NCI-H2107 treated with DMSO at 0.1 percent for 48 hours (cell line): ENCODE data around the gene MEIS2.

Source experiments
- DNase-seq: peaks from one replicate; lab custom pipeline; 2025; ENCODE audit not compliant: unreplicated experiment; lab: John Stamatoyannopoulos, UW

MEIS2 gene

GRCh38 chr15:36940219-36940618, 160.1 kb downstream of the MEIS2 start:
- no peak for DNase-seq

GRCh38 chr15:36938764-36939163, 161.6 kb downstream of the MEIS2 start:
- DNase-seq: no peak

- DNase-seq: no peak
Observed at GRCh38 chr15:36938131-36938530, 162.2 kb downstream of the MEIS2 start.

GRCh38 chr15:36936613-36937012, 163.7 kb downstream of the MEIS2 start:
- no peak for DNase-seq

- DNase-seq: no peak
Observed at GRCh38 chr15:36933255-36933990, 166.9 kb downstream of the MEIS2 start.

GRCh38 chr15:36932070-36932469, 168.3 kb downstream of the MEIS2 start:
- DNase-seq: no peak

GRCh38 chr15:36931434-36931833, 168.9 kb downstream of the MEIS2 start:
- no peak for DNase-seq

GRCh38 chr15:36926427-36926825, 173.9 kb downstream of the MEIS2 start:
- no peak for DNase-seq

- no peak for DNase-seq
Observed at GRCh38 chr15:36925653-36926426, 174.5 kb downstream of the MEIS2 start.

- no peak for DNase-seq
Observed at GRCh38 chr15:36925049-36925448, 175.3 kb downstream of the MEIS2 start.

- DNase-seq: no peak
Observed at GRCh38 chr15:36924034-36924433, 176.3 kb downstream of the MEIS2 start.

- no peak for DNase-seq
Observed at GRCh38 chr15:36921484-36922091, 178.8 kb downstream of the MEIS2 start.

GRCh38 chr15:36917411-36918267, 182.7 kb downstream of the MEIS2 start:
- DNase-seq: no peak

GRCh38 chr15:36914960-36915808, 185.2 kb downstream of the MEIS2 start:
- DNase-seq: no peak

GRCh38 chr15:36914466-36914865, 185.9 kb downstream of the MEIS2 start:
- DNase-seq: no peak

GRCh38 chr15:36912311-36912712, 188.0 kb downstream of the MEIS2 start:
- DNase-seq: no peak

- DNase-seq: no peak
Observed at GRCh38 chr15:36911322-36911944, 188.9 kb downstream of the MEIS2 start.

GRCh38 chr15:36908991-36909390, 191.4 kb downstream of the MEIS2 start:
- no peak for DNase-seq

GRCh38 chr15:36907295-36907694, 193.1 kb downstream of the MEIS2 start:
- DNase-seq: no peak

- no peak for DNase-seq
Observed at GRCh38 chr15:36905908-36906307, 194.4 kb downstream of the MEIS2 start.
